ENCODE measurements around the gene CCSAP.
"Not testable (repeated sequence)": the region's sequence is repeated elsewhere in the genome, so short reads cannot be mapped to it uniquely, and the experiment has no call there.

Gene CCSAP

DNA sequence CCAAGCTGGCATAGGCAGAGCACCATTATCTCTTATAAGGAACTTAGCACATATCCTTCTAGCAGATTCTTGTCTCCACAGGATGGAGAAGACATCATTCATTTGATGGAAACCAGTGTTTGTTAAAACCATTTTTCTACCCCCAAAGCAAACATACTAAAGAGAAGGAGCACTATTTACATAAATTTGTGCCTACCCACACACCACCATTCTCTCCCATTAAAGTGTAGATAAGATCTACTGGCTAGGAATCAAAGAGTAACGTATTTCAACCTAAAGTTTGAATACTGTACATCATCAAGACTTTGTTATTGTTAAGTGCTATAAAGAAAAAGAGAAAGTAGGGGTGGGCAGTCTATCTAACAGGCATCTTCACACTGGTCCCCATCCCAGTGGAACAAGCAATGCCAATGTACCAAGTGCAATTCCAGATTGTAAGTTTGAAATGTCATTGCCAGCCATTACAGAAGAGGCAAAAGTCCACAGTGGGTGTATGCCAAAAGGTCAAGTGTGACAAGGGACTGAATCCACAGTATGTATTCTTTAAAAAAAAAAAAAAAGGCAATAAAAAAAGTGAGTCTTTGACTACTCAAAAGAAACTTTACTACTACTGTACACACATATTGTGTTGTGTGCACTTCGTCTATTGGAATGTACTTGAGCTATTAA is 18.8 kb downstream of the CCSAP start:
- DNase-seq = no peak

- DNase-seq = no peak
Observed at GRCh38 chr1:229323201-229323600, 19.6 kb downstream of the CCSAP start.

- no peak for DNase-seq
Observed at GRCh38 chr1:229319487-229319886, 23.4 kb downstream of the CCSAP start.

GRCh38 chr1:229318056-229318455 is 24.8 kb downstream of the CCSAP start:
- no peak for DNase-seq

DNA sequence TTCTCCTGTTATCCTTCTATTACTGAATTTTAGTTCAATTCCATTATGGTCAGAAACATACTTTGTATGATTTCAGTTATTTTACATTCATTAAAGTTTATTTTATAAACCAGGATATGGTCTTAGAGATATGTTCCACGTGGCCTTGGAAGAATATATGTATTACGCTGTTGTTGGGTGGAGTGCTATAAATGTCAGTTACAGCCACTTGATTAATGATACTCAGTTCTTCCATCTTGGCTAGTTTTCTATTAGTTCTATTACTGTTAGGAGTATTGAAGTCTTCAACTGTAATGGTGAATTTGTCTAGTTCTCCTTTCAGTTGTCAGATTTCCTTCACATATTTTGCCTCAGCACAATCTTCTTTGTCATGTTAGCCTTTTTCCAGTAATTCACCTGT is 26.7 kb downstream of the CCSAP start:
- no peak for DNase-seq

DNA sequence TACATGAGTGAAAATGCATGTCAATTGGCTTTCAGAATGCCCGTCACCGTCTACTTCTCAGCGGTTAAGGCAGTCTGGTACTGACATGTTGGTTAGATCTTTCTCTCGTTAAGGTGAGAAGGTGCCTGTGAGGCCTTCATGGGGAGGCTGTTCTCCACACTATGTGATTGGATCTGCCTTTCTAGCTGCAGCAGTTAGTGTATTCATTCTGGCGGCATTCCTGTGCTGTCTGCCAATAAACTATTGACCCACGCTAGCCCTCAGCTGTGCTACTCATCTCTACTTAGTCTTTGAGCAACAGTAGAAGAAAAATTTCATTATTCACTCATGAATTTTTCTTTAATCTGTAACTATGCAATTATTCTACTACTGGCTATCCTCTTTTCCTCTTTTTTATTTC is 32.0 kb downstream of the CCSAP start:
- DNase-seq = no peak

DNA sequence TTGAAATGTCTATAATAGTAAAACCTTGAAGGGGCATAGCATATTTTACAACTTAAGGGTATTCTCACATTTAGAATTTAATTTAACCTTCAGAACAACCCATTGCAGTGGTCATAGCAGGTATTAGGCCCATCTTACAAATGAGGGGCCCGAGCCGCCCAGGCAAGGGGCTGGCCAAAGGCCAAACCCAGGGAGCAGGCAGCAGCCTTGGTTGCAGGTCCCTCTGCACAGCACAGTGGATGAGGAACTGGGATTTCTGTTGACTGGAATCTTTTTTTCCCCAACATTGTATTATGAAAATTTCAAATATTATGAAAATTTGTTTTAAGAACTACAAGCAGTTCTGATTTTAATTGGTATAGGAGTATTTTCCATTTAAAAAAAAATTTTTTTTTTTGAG is 33.2 kb downstream of the CCSAP start:
- no peak for DNase-seq

- no peak for DNase-seq
Observed at GRCh38 chr1:229309074-229309473, 33.8 kb downstream of the CCSAP start.

DNA sequence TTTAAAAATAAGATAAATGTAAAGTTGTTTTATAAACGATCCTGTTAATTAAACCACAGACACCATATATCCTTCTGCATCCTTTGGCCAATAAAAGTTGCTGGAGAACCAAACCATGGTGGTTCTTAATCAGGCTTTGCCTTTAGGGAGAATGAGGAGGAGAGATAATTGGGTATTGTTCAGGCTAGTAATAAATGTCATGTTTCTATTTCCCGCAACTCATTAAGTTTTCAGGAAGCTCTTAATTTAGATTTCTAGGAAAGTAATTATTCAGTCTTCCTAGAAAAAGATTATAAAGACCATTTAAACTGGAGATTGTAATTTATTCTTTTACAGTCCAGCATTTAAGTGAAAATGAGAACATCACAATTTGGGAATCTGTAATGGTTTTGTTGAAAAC is 37.5 kb downstream of the CCSAP start:
- no peak for DNase-seq

DNA sequence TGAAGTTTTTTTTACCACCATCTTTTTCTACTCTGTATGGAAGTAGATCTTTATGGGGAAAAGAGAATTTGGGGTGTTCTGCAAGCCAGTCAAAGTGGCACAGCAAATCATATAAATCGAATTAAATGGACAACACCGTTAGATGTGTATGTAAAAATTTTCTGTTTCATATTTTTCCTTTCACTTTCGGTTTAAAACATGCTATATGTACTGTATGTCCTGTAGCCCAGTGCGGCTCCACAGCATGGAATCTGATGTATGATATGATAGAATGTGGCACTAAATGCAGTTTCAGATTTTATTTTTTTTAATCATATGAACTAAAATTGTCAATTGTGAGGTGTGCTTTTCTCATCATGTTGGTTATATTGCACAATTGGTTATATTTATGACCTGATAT is 39.0 kb downstream of the CCSAP start:
- DNase-seq = no peak

DNA sequence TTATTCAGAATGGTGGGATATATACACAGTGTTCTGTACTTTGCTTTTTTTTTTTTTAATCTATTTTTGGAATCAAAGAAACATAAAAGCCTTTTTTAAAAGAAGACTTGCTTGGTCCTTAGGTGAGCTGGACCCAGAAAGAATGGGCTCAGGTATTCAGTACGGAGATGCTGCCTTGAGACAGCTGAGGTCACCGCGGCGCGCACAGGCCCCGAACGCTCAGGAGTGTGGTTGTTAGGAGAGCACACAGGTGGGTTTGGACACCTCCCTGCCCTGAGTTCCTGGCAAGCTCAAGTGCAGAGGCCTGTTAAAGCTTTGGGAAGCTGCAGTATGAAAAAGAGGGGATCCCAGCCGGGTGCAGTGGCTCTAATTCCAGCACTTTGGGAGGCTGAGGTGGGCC is 40.1 kb downstream of the CCSAP start:
- no peak for DNase-seq

DNA sequence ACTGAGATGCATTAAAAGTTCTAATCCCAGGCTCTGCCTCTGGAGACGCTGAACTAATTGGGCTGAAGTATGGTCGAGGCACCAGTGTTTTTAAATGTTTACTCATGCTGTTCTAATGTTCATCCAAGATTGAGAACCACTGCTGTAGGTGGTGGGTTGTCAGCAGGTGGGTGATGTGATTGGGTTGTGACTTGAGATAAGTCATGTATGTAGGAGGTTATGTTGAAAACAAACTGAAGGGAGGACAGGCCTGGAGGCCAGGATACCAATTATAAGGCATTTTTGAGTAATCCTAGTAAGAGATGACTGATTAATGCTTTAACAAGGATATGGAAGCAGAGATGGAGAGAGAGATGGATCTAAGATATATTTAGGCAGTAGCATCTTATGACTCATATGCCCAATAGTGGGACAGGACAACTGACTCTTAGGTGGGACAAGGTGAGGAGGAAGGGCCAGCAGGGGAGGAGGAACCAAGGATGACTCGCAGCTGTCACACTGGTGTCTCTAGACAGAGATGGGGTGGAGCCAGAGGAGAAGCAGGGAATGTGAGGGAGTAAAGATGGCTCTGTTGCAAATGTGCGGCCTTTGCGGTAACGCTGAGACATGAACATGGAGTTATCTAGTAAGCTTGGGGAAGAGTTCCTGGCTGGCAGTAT is 42.6 kb downstream of the CCSAP start:
- DNase-seq = no peak

- DNase-seq = no peak
Observed at GRCh38 chr1:229298887-229299503, 43.9 kb downstream of the CCSAP start.

DNA sequence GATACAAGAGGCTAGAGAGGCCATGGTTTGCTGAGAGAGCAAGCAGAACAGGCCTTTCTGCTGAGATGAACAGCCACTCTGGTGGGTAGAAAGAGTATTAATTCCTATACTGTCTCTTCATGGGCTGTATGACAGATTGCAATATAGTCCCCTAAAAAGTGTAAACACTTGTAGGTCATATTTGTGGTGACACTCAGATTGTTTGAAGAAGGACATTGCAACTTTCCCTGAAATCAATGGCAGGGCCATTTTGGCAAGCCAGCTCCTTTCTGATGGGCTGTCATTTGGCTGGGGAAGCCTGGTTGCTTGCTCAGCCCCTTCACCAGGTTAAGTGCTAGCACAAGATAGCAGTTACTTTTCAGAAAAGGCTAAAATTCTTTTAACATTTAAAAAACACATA is 44.4 kb downstream of the CCSAP start:
- DNase-seq = no peak

- no peak for DNase-seq
Observed at GRCh38 chr1:229297746-229298145, 45.1 kb downstream of the CCSAP start.

GRCh38 chr1:229296541-229296941 is 46.3 kb downstream of the CCSAP start:
- no peak for DNase-seq

DNA sequence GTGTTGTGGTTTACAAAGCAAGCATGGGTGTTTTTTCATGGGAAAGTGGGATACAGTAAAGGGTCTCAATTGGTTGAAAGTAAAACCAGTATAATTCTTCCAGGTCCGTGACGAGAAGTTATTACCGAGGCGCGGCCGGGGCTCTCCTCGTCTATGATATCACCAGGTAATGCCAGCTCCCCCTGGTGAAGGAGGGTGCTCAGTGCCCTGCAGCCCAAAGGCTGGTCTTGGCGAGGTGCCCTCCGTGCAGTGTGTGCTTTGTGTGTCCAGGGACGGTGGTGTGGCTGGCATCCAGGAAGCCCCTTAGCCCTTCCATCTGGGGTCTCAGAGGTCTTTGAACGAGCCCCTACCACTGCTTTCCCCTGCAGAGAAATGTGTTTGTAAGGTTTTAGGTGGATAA is 47.1 kb downstream of the CCSAP start:
- DNase-seq = no peak

DNA sequence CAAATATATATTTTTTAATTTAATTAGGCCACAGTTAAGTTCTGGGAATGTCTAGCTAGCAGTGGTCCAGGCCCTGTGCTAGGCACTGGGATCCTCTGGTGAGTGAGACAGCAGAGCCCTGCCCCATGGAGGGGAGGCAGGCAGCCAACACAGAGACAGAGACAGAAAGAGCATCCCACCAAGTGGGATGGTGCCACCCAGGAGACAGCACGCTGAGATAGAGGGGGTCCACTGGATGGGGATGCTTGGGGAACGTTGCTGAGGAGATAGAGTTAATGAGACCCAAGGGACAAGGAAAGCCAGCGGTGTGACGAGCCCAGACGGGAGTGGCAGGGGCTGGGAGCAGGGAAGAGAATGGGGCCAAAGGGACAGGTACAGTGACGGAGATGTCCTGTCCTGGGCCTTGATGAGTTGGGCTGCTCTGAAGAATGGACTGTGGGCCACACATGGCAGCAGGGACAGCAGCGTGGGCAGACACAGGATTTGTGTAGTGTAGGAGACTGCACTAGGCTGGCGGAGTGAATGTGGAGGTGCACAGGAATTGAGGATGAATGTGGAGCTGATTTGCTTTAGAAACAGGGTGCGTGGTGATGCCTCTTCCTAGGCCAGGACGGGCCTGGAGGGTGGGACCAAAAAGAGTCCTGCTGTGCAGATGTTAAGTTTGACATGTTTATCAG is 49.2 kb downstream of the CCSAP start:
- no peak for DNase-seq

DNA sequence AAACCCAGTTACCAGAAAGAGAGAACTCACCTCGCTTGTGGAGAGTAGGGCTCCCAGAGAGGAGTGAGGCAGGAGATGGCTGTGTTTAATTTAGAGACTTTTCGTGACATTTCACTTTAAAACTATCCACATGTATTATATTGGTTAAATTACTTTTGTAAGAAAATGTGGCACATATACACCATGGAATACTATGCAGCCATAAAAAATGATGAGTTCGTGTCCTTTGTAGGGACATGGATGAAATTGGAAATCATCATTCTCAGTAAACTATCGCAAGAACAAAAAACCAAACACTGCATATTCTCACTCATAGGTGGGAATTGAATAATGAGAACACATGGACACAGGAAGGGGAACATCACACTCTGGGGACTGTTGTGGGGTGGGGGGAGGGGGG is 51.2 kb downstream of the CCSAP start:
- not testable (repeated sequence) for DNase-seq

GRCh38 chr1:229288516-229288915 is 54.3 kb downstream of the CCSAP start:
- DNase-seq = no peak

- no peak for DNase-seq
Observed at GRCh38 chr1:229287267-229287666, 55.6 kb downstream of the CCSAP start.

- DNase-seq = no peak
Observed at GRCh38 chr1:229286099-229286766, 56.6 kb downstream of the CCSAP start.

GRCh38 chr1:229285440-229285839 is 57.4 kb downstream of the CCSAP start:
- DNase-seq = no peak
